ENCODE results near the gene LCN6.
"Not testable (repeated sequence)": the region's sequence is repeated elsewhere in the genome, so short reads cannot be mapped to it uniquely, and the experiment has no call there.

The LCN6 gene

DNA sequence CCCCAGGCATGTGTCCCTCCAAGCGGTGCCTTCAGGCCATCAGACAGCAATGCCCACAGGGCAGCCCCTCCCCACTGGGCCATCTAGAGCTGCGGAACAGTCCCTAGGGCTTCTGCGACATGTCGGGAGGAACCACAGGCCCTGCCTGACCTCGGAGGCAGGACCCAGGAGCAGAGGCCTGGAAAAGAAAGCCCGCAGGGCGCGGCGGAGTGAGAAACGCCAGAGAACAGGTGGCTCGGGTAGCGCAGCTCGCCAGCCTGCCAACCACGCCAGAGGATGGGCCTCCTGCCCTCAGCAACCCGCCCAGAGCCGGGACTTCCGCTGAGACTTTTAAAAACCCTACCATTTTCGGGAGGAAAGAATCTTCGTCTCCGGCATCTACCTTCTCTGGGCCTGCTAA lies 9.0 kb upstream of the LCN6 start:
- DNase-seq (ENCODE audit: low read depth, low spot score) = no peak
- H3K9ac ChIP-seq (ENCODE audit: insufficient read length) = no peak overlapping the region

DNA sequence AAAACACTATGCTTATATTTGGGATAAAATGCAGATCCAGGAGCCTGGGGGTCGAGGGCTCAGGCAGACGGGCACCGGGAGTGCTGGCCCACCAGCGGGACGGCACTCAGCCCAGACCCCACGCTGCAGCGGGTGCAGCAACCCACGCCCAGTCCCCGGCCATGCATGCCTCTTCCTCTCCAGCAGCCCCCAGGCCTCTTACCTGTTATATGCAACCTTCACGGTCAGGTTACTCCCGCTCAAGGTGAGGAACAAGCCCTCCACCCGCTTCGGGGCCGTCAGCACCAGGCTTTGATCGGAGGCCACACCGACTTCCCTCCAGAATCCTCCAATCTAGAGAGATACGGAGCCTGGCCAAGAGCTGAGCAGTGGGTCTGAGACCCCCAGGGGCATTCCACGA lies 8.5 kb upstream of the LCN6 start:
- H3K4me3 ChIP-seq = no peak overlapping the region
- DNase-seq (ENCODE audit: low read depth, low spot score) = no peak
- no peak overlapping the region for H3K9ac ChIP-seq (ENCODE audit: insufficient read length)
- H3K9me3 ChIP-seq (ENCODE audit: low read depth, low read length) = no peaks in the 10 kb centered on the region; the same call in 1 of the 2 replicates
- H3K27ac ChIP-seq = no peak overlapping the region
- TF ChIP-seq EZH2 (IDR thresholded peaks at IDR 0.05) (no peak), FOXP2 (optimal IDR thresholded peaks at IDR 0.05; ENCODE audit: control extremely low read depth, extremely low read length, insufficient read depth) (no peak), POLR2AphosphoS5 (IDR thresholded peaks at IDR 0.05; ENCODE audit: borderline replicate concordance, low read depth, low read length) (no peak)
- H3K36me3 ChIP-seq (ENCODE audit: insufficient read depth, low read length) = no peaks in the 10 kb centered on the region

More for the DNA sequence above, 9.0 kb upstream of the LCN6 start:
- TF ChIP-seq FOXP2 (optimal IDR thresholded peaks at IDR 0.05; ENCODE audit: control extremely low read depth, extremely low read length, insufficient read depth) (no peak), POLR2AphosphoS5 (IDR thresholded peaks at IDR 0.05; ENCODE audit: borderline replicate concordance, low read depth, low read length) (no peak)
- no peak overlapping the region for H3K27ac ChIP-seq
- H3K9me3 ChIP-seq (ENCODE audit: low read depth, low read length) = no peaks in the 10 kb centered on the region; the same call in 1 of the 2 replicates
- H3K4me3 ChIP-seq = no peak overlapping the region
- H3K36me3 ChIP-seq (ENCODE audit: insufficient read depth, low read length) = no peaks in the 10 kb centered on the region

DNA sequence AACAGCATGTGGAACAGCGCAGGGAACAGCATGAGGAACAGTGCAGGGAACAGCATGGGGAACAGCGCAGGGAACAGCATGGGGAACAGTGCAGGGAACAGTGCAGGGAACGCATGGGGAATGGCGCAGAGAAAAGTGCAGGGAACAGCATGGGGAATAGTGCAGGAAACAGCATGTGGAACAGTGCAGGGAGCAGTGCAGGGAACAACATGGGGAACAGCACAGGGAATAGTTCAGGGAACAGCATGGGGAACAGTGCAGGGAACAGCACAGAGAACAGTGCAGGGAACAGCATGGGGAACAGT lies 7.8 kb upstream of the LCN6 start:
- H3K9me3 ChIP-seq (ENCODE audit: low read depth, low read length) = no peaks in the 10 kb centered on the region; the same call in 1 of the 2 replicates
- H3K4me3 ChIP-seq = no peak overlapping the region
- no peaks in the 10 kb centered on the region for H3K36me3 ChIP-seq (ENCODE audit: insufficient read depth, low read length)
- TF ChIP-seq EZH2 (IDR thresholded peaks at IDR 0.05) (no peak), FOXP2 (optimal IDR thresholded peaks at IDR 0.05; ENCODE audit: control extremely low read depth, extremely low read length, insufficient read depth) (no peak), POLR2AphosphoS5 (IDR thresholded peaks at IDR 0.05; ENCODE audit: borderline replicate concordance, low read depth, low read length) (no peak)
- H3K27ac ChIP-seq = no peak overlapping the region
- no peak for DNase-seq (ENCODE audit: low read depth, low spot score)
- H3K9ac ChIP-seq (ENCODE audit: insufficient read length) = no peak overlapping the region

DNA sequence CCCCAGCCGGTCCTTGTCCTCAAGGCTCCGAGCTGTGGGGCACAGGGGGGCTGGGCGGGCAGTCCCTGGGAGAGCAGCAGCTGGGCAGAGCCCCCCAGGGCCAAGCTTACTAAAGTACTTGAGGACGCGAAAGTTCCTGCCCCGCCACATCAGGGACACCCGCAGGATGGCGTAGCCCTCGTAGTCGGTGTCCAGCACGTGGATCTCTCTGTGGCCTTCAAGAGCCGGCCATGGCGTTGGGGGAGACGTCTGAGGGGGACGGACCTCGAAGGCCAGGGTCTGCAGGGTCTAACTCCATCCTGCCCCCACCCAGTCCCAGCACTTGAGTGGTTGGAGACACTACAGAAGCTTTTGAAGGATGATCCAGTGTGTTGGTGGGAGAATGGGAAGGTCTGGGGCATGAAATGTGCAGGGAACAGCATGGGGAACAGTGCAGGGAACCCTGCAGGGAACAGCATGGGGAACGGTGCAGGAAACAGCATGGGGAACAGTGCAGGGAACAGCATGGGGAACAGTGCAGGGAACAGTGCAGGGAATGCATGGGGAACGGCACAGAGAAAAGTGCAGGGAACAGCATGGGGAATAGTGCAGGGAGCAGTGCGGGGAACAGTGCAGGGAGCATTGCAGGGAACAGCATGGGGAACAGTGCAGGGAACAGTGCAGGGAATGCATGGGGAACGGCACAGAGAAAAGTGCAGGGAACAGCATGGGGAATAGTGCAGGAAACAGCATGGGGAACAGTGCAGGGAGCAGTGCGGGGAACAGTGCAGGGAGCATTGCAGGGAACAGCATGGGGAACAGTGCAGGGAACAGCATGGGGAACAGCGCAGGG lies 7.2 kb upstream of the LCN6 start:
- not testable (repeated sequence) for H3K9me3 ChIP-seq (ENCODE audit: low read depth, low read length); H3K4me3 ChIP-seq; DNase-seq (ENCODE audit: low read depth, low spot score); H3K27ac ChIP-seq; H3K36me3 ChIP-seq (ENCODE audit: insufficient read depth, low read length); H3K9ac ChIP-seq (ENCODE audit: insufficient read length)

DNA sequence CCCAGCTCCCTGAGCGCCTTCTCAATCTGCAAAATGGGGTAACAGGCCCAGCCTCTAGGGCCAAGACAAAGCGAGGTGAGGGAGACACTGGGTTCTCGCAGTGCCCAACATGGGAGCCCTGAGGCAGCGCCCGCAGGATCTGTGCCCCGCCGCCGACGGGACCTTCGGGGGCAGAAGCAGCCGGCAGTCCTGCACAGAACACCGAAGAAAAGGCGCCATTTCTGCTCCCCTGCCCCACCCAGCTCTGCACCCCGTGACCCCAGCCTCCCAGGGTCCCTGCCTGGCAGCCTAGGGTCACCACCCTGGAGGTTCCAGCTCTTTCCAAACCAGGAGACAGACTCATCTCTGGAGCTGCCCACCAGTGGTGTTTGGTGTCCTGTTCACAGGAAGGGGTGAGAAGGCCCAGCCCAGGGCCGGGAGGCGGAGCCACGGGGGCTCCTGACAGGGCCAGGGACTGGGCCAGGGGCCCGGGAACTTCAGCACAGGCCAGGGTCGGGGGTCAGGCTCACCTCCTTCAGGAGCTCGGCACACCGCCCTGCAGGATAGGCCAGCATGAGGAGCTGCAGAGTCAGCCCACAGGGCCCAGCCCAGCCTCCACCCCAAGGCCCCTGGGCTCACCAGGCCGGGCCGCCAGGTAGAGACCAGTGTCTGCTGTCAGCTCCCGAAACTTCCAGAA lies 6.4 kb upstream of the LCN6 start:
- no peak for TF ChIP-seq FOXP2 (optimal IDR thresholded peaks at IDR 0.05; ENCODE audit: control extremely low read depth, extremely low read length, insufficient read depth)
- no peak for TF ChIP-seq POLR2AphosphoS5 (IDR thresholded peaks at IDR 0.05; ENCODE audit: borderline replicate concordance, low read depth, low read length)
- TF ChIP-seq EZH2 (IDR thresholded peaks at IDR 0.05) = no peak
- Histone ChIP-seq H3K9ac (ENCODE audit: insufficient read length) (no peak overlapping the region), H3K4me3 (no peak overlapping the region), H3K9me3 (ENCODE audit: low read depth, low read length) (no peaks in the 10 kb centered on the region; the same call in 1 of the 2 replicates), H3K27ac (no peak overlapping the region), H3K36me3 (ENCODE audit: insufficient read depth, low read length) (no peaks in the 10 kb centered on the region)
- no peak for DNase-seq (ENCODE audit: low read depth, low spot score)

DNA sequence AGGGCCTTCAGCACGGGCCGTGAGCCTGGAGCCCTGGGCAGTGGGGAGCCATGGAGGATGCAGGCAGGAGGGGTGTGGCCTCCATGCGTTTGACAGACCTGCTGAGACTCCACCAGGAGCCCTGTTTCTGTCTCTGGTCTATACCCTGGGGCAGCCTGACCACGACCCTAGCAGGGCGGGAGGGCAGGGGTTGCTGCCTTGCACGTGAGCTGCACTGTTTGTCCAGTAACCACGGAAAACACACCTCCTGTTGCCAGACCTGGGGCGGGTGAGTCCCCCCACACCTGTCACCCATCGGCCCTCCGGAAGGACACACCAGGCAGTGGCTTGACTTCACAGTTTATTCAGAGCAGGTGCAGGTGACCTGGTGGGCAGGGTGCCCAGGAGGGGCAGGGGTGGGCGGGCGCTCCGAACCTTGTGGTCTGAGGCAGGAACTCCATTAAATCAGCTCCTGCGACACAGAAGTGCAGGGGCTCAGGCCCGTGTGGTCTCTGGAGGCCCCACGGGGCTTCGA lies 5.8 kb upstream of the LCN6 start:
- Histone ChIP-seq H3K9ac (ENCODE audit: insufficient read length) (no peak overlapping the region), H3K27ac (no peak overlapping the region), H3K9me3 (ENCODE audit: low read depth, low read length) (no peaks in the 10 kb centered on the region; the same call in 1 of the 2 replicates), H3K36me3 (ENCODE audit: insufficient read depth, low read length) (no peaks in the 10 kb centered on the region), H3K4me3 (no peak overlapping the region)
- no peak for TF ChIP-seq EZH2 (IDR thresholded peaks at IDR 0.05)
- TF ChIP-seq POLR2AphosphoS5 (IDR thresholded peaks at IDR 0.05; ENCODE audit: borderline replicate concordance, low read depth, low read length) = no peak
- no peak for TF ChIP-seq FOXP2 (optimal IDR thresholded peaks at IDR 0.05; ENCODE audit: control extremely low read depth, extremely low read length, insufficient read depth)
- DNase-seq (ENCODE audit: low read depth, low spot score) = no peak

DNA sequence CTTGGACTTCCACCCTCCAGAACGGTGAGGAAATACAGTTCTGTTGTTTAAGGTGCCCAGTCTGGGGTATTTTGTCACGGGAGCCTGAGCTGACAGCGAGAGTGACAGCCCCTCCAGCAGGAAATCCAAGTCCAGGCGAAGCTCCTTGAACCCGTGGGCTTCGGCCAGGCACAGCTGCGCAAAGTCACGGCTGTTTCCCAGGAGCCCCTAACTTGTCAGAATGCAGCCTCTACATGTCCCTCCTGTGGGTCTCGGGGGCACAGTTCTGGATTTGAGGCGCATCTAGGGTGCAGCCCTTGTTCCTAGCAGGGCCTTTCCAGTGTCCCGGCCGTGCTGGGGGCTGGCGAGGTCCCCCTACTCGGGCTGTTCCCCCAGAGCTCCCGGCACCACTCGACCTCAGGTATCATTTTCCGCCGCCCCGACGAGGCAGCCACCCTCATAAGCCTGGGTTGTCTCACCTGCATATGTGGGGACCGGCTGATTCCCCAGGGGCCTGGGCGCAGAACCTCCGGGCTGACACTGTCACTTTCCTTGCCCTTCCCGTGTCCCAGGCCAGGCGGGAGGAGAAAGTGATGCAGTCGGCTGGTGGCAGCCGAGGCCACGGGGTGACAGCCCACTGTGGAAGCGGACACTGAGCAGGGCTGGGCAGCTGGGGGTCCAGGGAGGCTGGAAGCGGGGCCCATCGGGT lies 5.2 kb upstream of the LCN6 start:
- Histone ChIP-seq H3K9ac (ENCODE audit: insufficient read length) (no peak overlapping the region), H3K36me3 (ENCODE audit: insufficient read depth, low read length) (no peaks in the 10 kb centered on the region), H3K27ac (no peak overlapping the region), H3K4me3 (no peak overlapping the region), H3K9me3 (ENCODE audit: low read depth, low read length) (no peaks in the 10 kb centered on the region; the same call in 1 of the 2 replicates)
- no peak for DNase-seq (ENCODE audit: low read depth, low spot score)
- TF ChIP-seq EZH2 (IDR thresholded peaks at IDR 0.05) = no peak
- TF ChIP-seq POLR2AphosphoS5 (IDR thresholded peaks at IDR 0.05; ENCODE audit: borderline replicate concordance, low read depth, low read length) = no peak
- no peak for TF ChIP-seq FOXP2 (optimal IDR thresholded peaks at IDR 0.05; ENCODE audit: control extremely low read depth, extremely low read length, insufficient read depth)

DNA sequence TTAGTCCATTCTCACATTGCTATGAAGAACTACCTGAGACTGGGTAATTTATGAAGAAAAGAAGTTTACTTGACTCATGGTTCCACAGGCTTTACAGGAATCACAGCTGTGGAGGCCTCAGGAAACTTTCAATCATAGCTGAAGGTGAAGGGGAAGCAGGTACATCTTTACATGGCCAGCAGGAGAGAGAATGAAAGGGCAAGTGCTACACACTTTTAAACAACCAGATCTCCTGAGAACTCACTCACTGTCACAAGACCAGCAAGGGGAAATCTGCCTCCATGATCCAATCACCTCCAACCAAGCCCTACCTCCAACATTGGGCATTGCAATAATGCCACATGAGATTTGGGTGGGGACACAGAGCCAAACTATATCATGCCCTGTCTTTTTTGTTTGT lies 3.5 kb upstream of the LCN6 start:
- H3K9ac ChIP-seq (ENCODE audit: insufficient read length) = no peak overlapping the region
- H3K27ac ChIP-seq = no peak overlapping the region
- no peaks in the 10 kb centered on the region for H3K36me3 ChIP-seq (ENCODE audit: insufficient read depth, low read length)
- DNase-seq (ENCODE audit: low read depth, low spot score) = no peak
- no peaks in the 10 kb centered on the region; the same call in 1 of the 2 replicates for H3K9me3 ChIP-seq (ENCODE audit: low read depth, low read length)
- TF ChIP-seq POLR2AphosphoS5 (IDR thresholded peaks at IDR 0.05; ENCODE audit: borderline replicate concordance, low read depth, low read length) = no peak
- TF ChIP-seq EZH2 (IDR thresholded peaks at IDR 0.05) = no peak
- TF ChIP-seq FOXP2 (optimal IDR thresholded peaks at IDR 0.05; ENCODE audit: control extremely low read depth, extremely low read length, insufficient read depth) = no peak
- H3K4me3 ChIP-seq = no peak overlapping the region
